Osteoblast (primary cell): ENCODE data around the gene OPRD1. TPM values are rescaled to one million over a fixed set of nuclear protein-coding genes. Genes with fewer than 3 reads are reported as not detected.

Experiments used
- DNase-seq: peaks from one replicate; pipeline ENCODE4 v3.0.0; 2011; ENCODE audit warnings: low spot score, mixed read lengths; ENCODE audit not compliant: insufficient read length; ENCODE audit errors: missing footprints
- H2AFZ ChIP-seq: 2 replicates; pipeline ENCODE4 v1.6.0; 2011; ENCODE audit warnings: mild to moderate bottlenecking, low read length
- H3K27ac ChIP-seq: 2 replicates; pipeline ENCODE4 v1.5.1; 2011; ENCODE audit warnings: mild to moderate bottlenecking, low read depth, low read length, moderate library complexity
- H3K27me3 ChIP-seq: 2 replicates; pipeline ENCODE4 v1.6.0; 2012; ENCODE audit warnings: mild to moderate bottlenecking, control low read depth, inconsistent platforms, low read length, moderate library complexity; ENCODE audit not compliant: insufficient read depth
- H3K36me3 ChIP-seq: 2 replicates; pipeline ENCODE4 v1.5.1; 2011; ENCODE audit warnings: mild to moderate bottlenecking, low read length, control low read depth, moderate library complexity; ENCODE audit not compliant: insufficient read depth
- H3K4me1 ChIP-seq: 2 replicates; pipeline ENCODE4 v1.5.1; 2011; ENCODE audit warnings: mild to moderate bottlenecking, low read length, control low read depth, moderate library complexity; ENCODE audit not compliant: insufficient read depth
- H3K4me2 ChIP-seq: 2 replicates; pipeline ENCODE4 v1.6.0; 2011; ENCODE audit warnings: mild to moderate bottlenecking, low read length; ENCODE audit not compliant: insufficient read depth
- H3K4me3 ChIP-seq: fragments of 200-600 bp; sonication (generic); 3 replicates; pipeline ENCODE4 v1.5.1; 2012; ENCODE audit warnings: mild to moderate bottlenecking, low read length, inconsistent platforms; ENCODE audit not compliant: insufficient read depth
- H3K79me2 ChIP-seq: 2 replicates; pipeline ENCODE4 v1.6.0; 2012; ENCODE audit warnings: mild to moderate bottlenecking, low read length, control low read depth, inconsistent platforms; ENCODE audit not compliant: insufficient read depth
- H3K9me3 ChIP-seq: 2 replicates; pipeline ENCODE4 v1.5.1; 2011; ENCODE audit warnings: low read depth, low read length, control low read depth
- H4K20me1 ChIP-seq: 2 replicates; pipeline ENCODE4 v1.6.0; 2012; ENCODE audit warnings: mild to moderate bottlenecking, low read length, control low read depth; ENCODE audit not compliant: insufficient read depth
- total RNA-seq: library from RNA; depleted of rRNA; stranded (reverse); fragments of >200 nt; gene quantifications from 2 replicates; pipeline ENCODE4 v1.2.3, GENCODE V29; 2012
- TF ChIP-seq, protein P1 (sequence below): IDR thresholded peaks from 2 replicates; pipeline ENCODE4 v1.5.1; 2011; ENCODE audit warnings: mild to moderate bottlenecking, low read depth, low read length, moderate library complexity; ENCODE audit errors: extremely low read depth

Gene OPRD1
- total RNA-seq, 1 donor: not detected

DNA sequence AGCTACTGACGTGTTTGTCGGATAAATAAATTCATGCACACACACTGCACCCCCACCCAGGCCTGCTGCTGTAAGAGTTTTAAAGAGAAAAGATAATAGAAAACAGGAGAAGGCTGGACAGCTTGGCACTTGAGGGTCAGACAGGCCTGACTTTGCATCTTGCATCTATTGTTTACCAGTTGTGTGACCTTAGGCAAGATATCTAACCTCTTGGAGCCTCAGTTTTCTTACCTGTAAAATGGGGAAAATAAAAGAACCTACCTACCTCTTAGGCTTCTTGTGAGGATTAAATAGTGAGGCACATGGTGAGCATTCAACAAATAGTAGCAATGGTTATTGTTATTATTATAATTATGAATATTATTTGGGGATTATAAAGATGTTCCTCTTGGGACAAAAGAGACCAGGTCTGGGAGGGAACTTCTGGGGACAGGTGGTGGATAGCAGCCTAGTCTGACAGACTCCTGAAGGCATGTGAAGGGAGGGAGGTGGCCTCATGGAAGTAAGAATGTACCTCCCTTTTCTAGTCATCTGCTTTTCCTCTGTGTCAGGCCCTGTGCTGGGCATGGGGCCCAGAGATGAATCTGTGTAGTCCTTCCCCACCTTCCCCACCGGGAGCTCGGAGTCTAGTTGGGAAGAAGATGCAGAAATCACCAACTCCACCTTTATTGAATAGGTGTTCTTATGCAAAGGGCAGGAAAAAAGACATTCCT lies 84.1 kb downstream of the OPRD1 start:
- H3K36me3 ChIP-seq: no peaks in the 10 kb centered on the region
- peaks cover 4% of the 10 kb centered on the region for H4K20me1 ChIP-seq
- no peak overlapping the region for H3K27ac ChIP-seq
- no peak overlapping the region for H3K4me3 ChIP-seq
- H3K4me1 ChIP-seq: no peaks in the 10 kb centered on the region
- H3K9me3 ChIP-seq: no peaks in the 10 kb centered on the region
- no peaks in the 10 kb centered on the region for H3K79me2 ChIP-seq
- no peak overlapping the region for H3K4me2 ChIP-seq
- TF ChIP-seq, protein P1, sequence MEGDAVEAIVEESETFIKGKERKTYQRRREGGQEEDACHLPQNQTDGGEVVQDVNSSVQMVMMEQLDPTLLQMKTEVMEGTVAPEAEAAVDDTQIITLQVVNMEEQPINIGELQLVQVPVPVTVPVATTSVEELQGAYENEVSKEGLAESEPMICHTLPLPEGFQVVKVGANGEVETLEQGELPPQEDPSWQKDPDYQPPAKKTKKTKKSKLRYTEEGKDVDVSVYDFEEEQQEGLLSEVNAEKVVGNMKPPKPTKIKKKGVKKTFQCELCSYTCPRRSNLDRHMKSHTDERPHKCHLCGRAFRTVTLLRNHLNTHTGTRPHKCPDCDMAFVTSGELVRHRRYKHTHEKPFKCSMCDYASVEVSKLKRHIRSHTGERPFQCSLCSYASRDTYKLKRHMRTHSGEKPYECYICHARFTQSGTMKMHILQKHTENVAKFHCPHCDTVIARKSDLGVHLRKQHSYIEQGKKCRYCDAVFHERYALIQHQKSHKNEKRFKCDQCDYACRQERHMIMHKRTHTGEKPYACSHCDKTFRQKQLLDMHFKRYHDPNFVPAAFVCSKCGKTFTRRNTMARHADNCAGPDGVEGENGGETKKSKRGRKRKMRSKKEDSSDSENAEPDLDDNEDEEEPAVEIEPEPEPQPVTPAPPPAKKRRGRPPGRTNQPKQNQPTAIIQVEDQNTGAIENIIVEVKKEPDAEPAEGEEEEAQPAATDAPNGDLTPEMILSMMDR: no peak
- H3K27me3 ChIP-seq: no peaks in the 10 kb centered on the region
- no peak overlapping the region for H2AFZ ChIP-seq
- no peak for DNase-seq

- Histone ChIP-seq H3K9me3 (no peaks in the 10 kb centered on the region), H3K27ac (no peak overlapping the region), H3K27me3 (no peaks in the 10 kb centered on the region), H3K4me2 (no peak overlapping the region), H4K20me1 (peaks cover 4% of the 10 kb centered on the region), H2AFZ (no peak overlapping the region), H3K4me3 (no peak overlapping the region), H3K79me2 (no peaks in the 10 kb centered on the region), H3K4me1 (no peaks in the 10 kb centered on the region), H3K36me3 (no peaks in the 10 kb centered on the region)
- TF ChIP-seq, protein P1: no peak
- DNase-seq: no peak
Measured at GRCh38 chr1:28896609-28896986, 84.6 kb downstream of the OPRD1 start.

- Histone ChIP-seq H3K4me3 (no peak overlapping the region), H3K27me3 (no peaks in the 10 kb centered on the region), H3K4me2 (no peak overlapping the region), H3K27ac (no peak overlapping the region), H3K9me3 (no peaks in the 10 kb centered on the region), H3K4me1 (no peaks in the 10 kb centered on the region), H3K36me3 (no peaks in the 10 kb centered on the region), H2AFZ (no peak overlapping the region), H3K79me2 (no peaks in the 10 kb centered on the region), H4K20me1 (peaks cover 4% of the 10 kb centered on the region)
- no peak for DNase-seq
- TF ChIP-seq, protein P1: no peak
Measured at GRCh38 chr1:28897789-28898188, 85.8 kb downstream of the OPRD1 start.

- Histone ChIP-seq H3K27ac (no peak overlapping the region), H3K4me2 (no peak overlapping the region), H3K36me3 (no peaks in the 10 kb centered on the region), H4K20me1 (peaks cover 4% of the 10 kb centered on the region), H3K9me3 (no peaks in the 10 kb centered on the region), H3K4me1 (no peaks in the 10 kb centered on the region), H3K27me3 (no peaks in the 10 kb centered on the region), H3K4me3 (no peak overlapping the region), H3K79me2 (no peaks in the 10 kb centered on the region), H2AFZ (no peak overlapping the region)
- DNase-seq: no peak
- TF ChIP-seq, protein P1: no peak
Measured at GRCh38 chr1:28898405-28898881, 86.5 kb downstream of the OPRD1 start.
